HAP-1 (cell line): ENCODE measurements around the gene NOS1AP.

Experiments used
- DNase-seq, 2 experiments: peaks; one replicate each; pipeline ENCODE4 v3.0.0-alpha.2; 2016 to 2020; ENCODE audit warnings: low spot score in 2 of 2
- H3K27me3 ChIP-seq: fragments of 250-450 bp; sonication (Bioruptor Pico); 2 replicates; pipeline ENCODE4 v1.5.1; 2020; ENCODE audit warnings: low read depth, mild to moderate bottlenecking, moderate library complexity
- H3K36me3 ChIP-seq: fragments of 250-450 bp; sonication (Bioruptor Pico); replicated peaks from 2 replicates; pipeline ENCODE4 v1.5.1; 2020; ENCODE audit warnings: mild to moderate bottlenecking
- H3K4me1 ChIP-seq: fragments of 250-450 bp; sonication (Bioruptor Pico); 2 replicates; pipeline ENCODE4 v1.5.1; 2020; ENCODE audit warnings: mild to moderate bottlenecking
- H3K4me3 ChIP-seq: fragments of 250-450 bp; sonication (Bioruptor Pico); 2 replicates; pipeline ENCODE4 v1.5.1; 2020; ENCODE audit warnings: mild to moderate bottlenecking, moderate library complexity
- H3K9me3 ChIP-seq: fragments of 250-450 bp; sonication (Bioruptor Pico); 2 replicates; pipeline ENCODE4 v1.5.1; 2020; ENCODE audit warnings: mild to moderate bottlenecking, moderate library complexity
- in situ Hi-C: fragments of 300-500 bp; cut with MboI; formaldehyde crosslinking; loops from 3 replicates; pipeline ENCODE4 v1.14.3; 2020; ENCODE audit warnings: low sequenced_read_pairs, inconsistent platforms, mixed read lengths

The NOS1AP gene

DNA sequence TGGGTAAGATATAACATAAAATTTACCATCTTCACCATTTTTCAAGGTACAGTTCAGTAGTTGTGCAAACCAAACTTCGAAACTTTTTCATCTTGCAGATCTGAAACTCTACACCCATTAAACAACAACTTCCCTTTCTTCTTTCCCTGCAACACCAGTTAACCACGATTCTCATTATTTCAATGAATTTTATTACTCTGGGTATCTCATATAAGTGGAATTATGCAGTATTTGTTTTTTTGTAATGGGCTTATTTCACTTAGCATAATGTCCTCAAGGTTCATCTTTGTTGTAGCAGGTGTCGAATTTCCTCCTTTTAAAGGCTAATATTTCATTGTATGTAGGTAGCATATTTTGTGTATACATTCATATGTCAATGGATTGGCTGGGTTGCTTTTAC lies 161.0 kb downstream of the NOS1AP start:
- no peaks in the 10 kb centered on the region for H3K27me3 ChIP-seq
- DNase-seq: no peak
- H3K9me3 ChIP-seq: no peaks in the 10 kb centered on the region
- peaks cover 23% of the 10 kb centered on the region for H3K4me1 ChIP-seq
- no peak overlapping the region for H3K4me3 ChIP-seq
- H3K36me3 ChIP-seq: no peaks in the 10 kb centered on the region
- in situ Hi-C loops: no loop called here

DNA sequence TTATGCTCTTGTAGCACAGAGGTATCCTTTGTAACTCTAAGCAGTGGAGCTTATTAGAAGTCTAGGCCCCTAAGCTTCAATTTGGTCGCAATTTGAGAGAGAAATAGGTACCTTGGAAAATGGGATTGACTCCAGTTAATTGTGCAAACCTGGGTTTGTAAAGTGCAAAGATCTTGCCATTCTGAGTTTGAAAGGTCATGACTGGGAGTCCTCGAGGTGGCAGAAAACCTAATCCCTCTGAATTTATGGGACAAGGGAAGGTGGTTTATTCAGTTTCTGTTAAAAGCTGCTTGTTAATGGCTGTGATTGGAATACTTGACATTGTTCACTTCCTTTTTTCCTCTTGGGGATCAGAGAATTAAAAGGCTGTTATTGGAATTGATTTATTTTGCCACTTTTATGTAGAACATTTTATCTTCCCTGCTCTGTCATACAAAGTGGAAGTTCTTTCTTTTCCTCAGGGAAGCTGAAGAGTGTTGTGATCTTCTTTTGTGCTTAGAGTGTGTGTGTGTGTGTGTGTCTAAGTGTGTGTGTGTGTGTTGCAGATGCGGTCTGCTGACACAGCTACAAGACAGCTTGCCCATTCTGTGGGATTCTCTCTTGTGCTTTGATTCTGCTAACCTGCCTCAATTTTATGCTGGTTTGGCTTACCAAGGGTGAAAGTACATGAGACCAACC lies 162.7 kb downstream of the NOS1AP start:
- Histone ChIP-seq H3K4me1 (peaks cover 19% of the 10 kb centered on the region), H3K9me3 (no peaks in the 10 kb centered on the region), H3K36me3 (no peaks in the 10 kb centered on the region), H3K27me3 (no peaks in the 10 kb centered on the region), H3K4me3 (no peak overlapping the region)
- peak in 1 of 2 experiments; percentile 53 for DNase-seq
- in situ Hi-C loops: no loop called here

GRCh38 chr1:162233066-162233465 lies 163.6 kb downstream of the NOS1AP start:
- Histone ChIP-seq H3K4me1 (peaks cover 19% of the 10 kb centered on the region), H3K4me3 (no peak overlapping the region), H3K9me3 (no peaks in the 10 kb centered on the region), H3K36me3 (no peaks in the 10 kb centered on the region), H3K27me3 (no peaks in the 10 kb centered on the region)
- DNase-seq: no peak
- in situ Hi-C loops: no loop called here

- no peak for DNase-seq
- H3K4me1 ChIP-seq: peaks cover 19% of the 10 kb centered on the region
- no peaks in the 10 kb centered on the region for H3K36me3 ChIP-seq
- no peaks in the 10 kb centered on the region for H3K27me3 ChIP-seq
- H3K4me3 ChIP-seq: no peak overlapping the region
- in situ Hi-C loops: no loop called here
- H3K9me3 ChIP-seq: no peaks in the 10 kb centered on the region
Measured at GRCh38 chr1:162233937-162234336, 164.4 kb downstream of the NOS1AP start.

GRCh38 chr1:162234571-162234970 lies 165.1 kb downstream of the NOS1AP start:
- peaks cover 19% of the 10 kb centered on the region for H3K4me1 ChIP-seq
- no peak overlapping the region for H3K4me3 ChIP-seq
- DNase-seq: no peak
- no peaks in the 10 kb centered on the region for H3K27me3 ChIP-seq
- no peaks in the 10 kb centered on the region for H3K36me3 ChIP-seq
- no peaks in the 10 kb centered on the region for H3K9me3 ChIP-seq
- in situ Hi-C loops: no loop called here

GRCh38 chr1:162235241-162235800 lies 165.8 kb downstream of the NOS1AP start:
- DNase-seq: no peak
- in situ Hi-C loops: no loop called here
- no peaks in the 10 kb centered on the region for H3K9me3 ChIP-seq

GRCh38 chr1:162236201-162236600 lies 166.7 kb downstream of the NOS1AP start:
- DNase-seq: no peak
- Histone ChIP-seq H3K27me3 (no peaks in the 10 kb centered on the region), H3K4me3 (no peak overlapping the region), H3K36me3 (no peaks in the 10 kb centered on the region), H3K4me1 (peaks cover 11% of the 10 kb centered on the region), H3K9me3 (no peaks in the 10 kb centered on the region)
- in situ Hi-C loops: no loop called here

More at GRCh38 chr1:162235241-162235800, 165.8 kb downstream of the NOS1AP start:
- no peaks in the 10 kb centered on the region for H3K27me3 ChIP-seq
- H3K4me1 ChIP-seq: peaks cover 17% of the 10 kb centered on the region
- H3K4me3 ChIP-seq: no peak overlapping the region
- H3K36me3 ChIP-seq: no peaks in the 10 kb centered on the region

- Histone ChIP-seq H3K4me3 (no peak overlapping the region), H3K27me3 (no peaks in the 10 kb centered on the region), H3K4me1 (peaks cover 14% of the 10 kb centered on the region), H3K36me3 (no peaks in the 10 kb centered on the region), H3K9me3 (no peaks in the 10 kb centered on the region)
- no peak for DNase-seq
- in situ Hi-C loops: no loop called here
Measured at GRCh38 chr1:162236618-162237017, 167.1 kb downstream of the NOS1AP start.

DNA sequence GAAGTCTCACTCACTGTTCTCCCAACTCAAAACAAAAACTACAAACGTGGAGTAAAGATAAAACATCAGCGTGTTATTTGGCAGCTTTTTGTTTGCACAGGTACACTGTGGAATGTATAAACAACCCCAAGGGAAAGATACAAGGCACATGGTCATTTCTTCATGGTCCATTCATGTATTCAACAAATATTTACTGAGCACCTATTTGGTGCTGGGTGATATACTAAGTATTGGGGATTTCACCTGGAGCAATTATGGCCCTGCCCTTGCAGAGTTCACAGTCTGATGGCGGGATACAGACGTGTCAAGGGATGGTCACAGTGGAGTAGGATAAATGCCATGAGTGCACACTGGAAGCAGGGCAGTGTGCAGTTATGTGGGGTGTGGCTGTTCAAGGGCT lies 171.1 kb downstream of the NOS1AP start:
- H3K4me1 ChIP-seq: 0 out of 2 replicates have a peak, but pooled peaks cover 3% of the 10 kb centered on the region
- H3K9me3 ChIP-seq: no peaks in the 10 kb centered on the region
- DNase-seq: no peak
- in situ Hi-C loops: no loop called here
- H3K27me3 ChIP-seq: no peaks in the 10 kb centered on the region
- no peak overlapping the region for H3K4me3 ChIP-seq
- H3K36me3 ChIP-seq: no peaks in the 10 kb centered on the region

- H3K4me3 ChIP-seq: no peak overlapping the region
- DNase-seq: no peak
- H3K4me1 ChIP-seq: 0 out of 2 replicates have a peak, but pooled peaks cover 3% of the 10 kb centered on the region
- H3K27me3 ChIP-seq: no peaks in the 10 kb centered on the region
- in situ Hi-C loops: no loop called here
- no peaks in the 10 kb centered on the region for H3K36me3 ChIP-seq
- H3K9me3 ChIP-seq: no peaks in the 10 kb centered on the region
Measured at GRCh38 chr1:162242804-162243203, 173.3 kb downstream of the NOS1AP start.

- in situ Hi-C loops: no loop called here
- Histone ChIP-seq H3K9me3 (no peaks in the 10 kb centered on the region), H3K36me3 (no peaks in the 10 kb centered on the region), H3K27me3 (no peaks in the 10 kb centered on the region), H3K4me3 (no peak overlapping the region), H3K4me1 (peaks cover 5% of the 10 kb centered on the region)
- peak; percentile 26 to 33 for DNase-seq
Measured at GRCh38 chr1:162248854-162249535, 179.5 kb downstream of the NOS1AP start.

- no peaks in the 10 kb centered on the region for H3K27me3 ChIP-seq
- in situ Hi-C loops: no loop called here
- H3K36me3 ChIP-seq: no peaks in the 10 kb centered on the region
- peaks cover 5% of the 10 kb centered on the region for H3K4me1 ChIP-seq
- no peaks in the 10 kb centered on the region for H3K9me3 ChIP-seq
- no peak for DNase-seq
- H3K4me3 ChIP-seq: no peak overlapping the region
Measured at GRCh38 chr1:162250004-162250730, 180.7 kb downstream of the NOS1AP start.

DNA sequence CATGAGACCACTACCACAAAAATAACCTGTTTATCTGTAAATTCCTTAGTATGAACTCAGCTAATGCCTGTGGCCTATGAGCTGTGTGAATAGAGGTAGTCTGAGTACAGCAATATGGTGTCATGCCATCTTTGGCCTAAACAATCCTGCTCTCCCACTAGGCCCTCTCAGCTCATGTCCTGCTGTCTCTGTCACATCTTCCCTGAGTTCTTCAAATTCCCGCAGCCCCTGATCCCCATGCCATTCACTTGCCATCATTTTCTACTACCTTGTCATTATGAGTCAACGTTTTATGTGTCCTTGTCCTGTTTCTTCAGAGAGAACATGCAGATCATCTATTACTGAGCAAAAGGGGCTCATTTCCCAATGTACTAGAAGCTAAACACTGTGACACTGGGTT lies 181.6 kb downstream of the NOS1AP start:
- DNase-seq: no peak
- peaks cover 5% of the 10 kb centered on the region for H3K4me1 ChIP-seq
- no peaks in the 10 kb centered on the region for H3K9me3 ChIP-seq
- no peaks in the 10 kb centered on the region for H3K27me3 ChIP-seq
- no peak overlapping the region for H3K4me3 ChIP-seq
- in situ Hi-C loops: no loop called here
- H3K36me3 ChIP-seq: no peaks in the 10 kb centered on the region

- no peaks in the 10 kb centered on the region for H3K36me3 ChIP-seq
- DNase-seq: no peak
- H3K9me3 ChIP-seq: no peaks in the 10 kb centered on the region
- H3K4me1 ChIP-seq: peaks cover 5% of the 10 kb centered on the region
- in situ Hi-C loops: no loop called here
- H3K27me3 ChIP-seq: no peaks in the 10 kb centered on the region
- H3K4me3 ChIP-seq: no peak overlapping the region
Measured at GRCh38 chr1:162252214-162252613, 182.7 kb downstream of the NOS1AP start.
